PC-3 (cell line): Measurements from ENCODE around the gene WNT7A.

Source experiments
- EZH2 ChIP-seq: fragments of 300-600 bp; sonication (generic); IDR thresholded peaks from one replicate; pipeline ENCODE4 v1.6.1; 2017; ENCODE audit warnings: antibody characterized with exemption, mild to moderate bottlenecking, low read length; ENCODE audit not compliant: unreplicated experiment
- TF ChIP-seq, protein P1 (sequence below): fragments of 300-600 bp; sonication (generic); conservative IDR thresholded peaks from 2 replicates; pipeline ENCODE4 v1.5.1; 2017; ENCODE audit warnings: antibody characterized with exemption, low read depth, mild to moderate bottlenecking, low read length

DNA sequence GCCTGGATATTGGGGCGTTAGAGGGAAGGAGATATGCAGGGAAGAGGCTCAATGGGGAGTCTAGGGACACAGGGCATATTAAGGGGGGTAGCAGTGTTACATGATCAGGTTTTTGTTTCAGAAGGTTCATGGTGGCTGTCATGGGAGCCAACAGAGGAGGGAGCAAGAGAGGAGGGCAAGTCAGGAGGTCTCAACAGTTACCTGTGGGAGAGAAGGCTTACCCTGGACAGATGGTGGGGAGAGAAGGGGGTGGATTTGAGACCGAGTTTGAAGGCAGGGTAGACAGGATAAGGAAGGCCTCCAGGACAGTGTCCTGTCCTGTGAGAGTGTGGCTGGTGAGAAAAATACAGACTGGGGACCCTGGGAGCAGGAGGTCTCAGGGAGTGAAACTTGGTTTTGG is 3.8 kb upstream of the WNT7A start:
- TF ChIP-seq, protein P1, sequence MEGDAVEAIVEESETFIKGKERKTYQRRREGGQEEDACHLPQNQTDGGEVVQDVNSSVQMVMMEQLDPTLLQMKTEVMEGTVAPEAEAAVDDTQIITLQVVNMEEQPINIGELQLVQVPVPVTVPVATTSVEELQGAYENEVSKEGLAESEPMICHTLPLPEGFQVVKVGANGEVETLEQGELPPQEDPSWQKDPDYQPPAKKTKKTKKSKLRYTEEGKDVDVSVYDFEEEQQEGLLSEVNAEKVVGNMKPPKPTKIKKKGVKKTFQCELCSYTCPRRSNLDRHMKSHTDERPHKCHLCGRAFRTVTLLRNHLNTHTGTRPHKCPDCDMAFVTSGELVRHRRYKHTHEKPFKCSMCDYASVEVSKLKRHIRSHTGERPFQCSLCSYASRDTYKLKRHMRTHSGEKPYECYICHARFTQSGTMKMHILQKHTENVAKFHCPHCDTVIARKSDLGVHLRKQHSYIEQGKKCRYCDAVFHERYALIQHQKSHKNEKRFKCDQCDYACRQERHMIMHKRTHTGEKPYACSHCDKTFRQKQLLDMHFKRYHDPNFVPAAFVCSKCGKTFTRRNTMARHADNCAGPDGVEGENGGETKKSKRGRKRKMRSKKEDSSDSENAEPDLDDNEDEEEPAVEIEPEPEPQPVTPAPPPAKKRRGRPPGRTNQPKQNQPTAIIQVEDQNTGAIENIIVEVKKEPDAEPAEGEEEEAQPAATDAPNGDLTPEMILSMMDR: no peak
- no peak for TF ChIP-seq EZH2
